NB4 (cell line): ENCODE results near the gene TOM1L1.

Source experiments
- CTCF ChIP-seq: IDR thresholded peaks from one replicate; pipeline ENCODE4 v1.5.1; 2012; ENCODE audit warnings: low read depth, low read length
- MAX ChIP-seq: IDR thresholded peaks from 2 replicates; pipeline ENCODE4 v1.6.1; 2011; ENCODE audit warnings: low read depth, low read length
- MYC ChIP-seq: IDR thresholded peaks from 2 replicates; pipeline ENCODE4 v1.6.1; 2011; ENCODE audit warnings: low read depth, low read length
- POLR2A ChIP-seq: IDR thresholded peaks from 2 replicates; pipeline ENCODE4 v1.6.1; 2011; ENCODE audit warnings: mild to moderate bottlenecking; ENCODE audit not compliant: insufficient read length; ENCODE audit errors: extremely low read depth

- TF ChIP-seq CTCF, result no peak
- TF ChIP-seq MAX, result no peak
- TF ChIP-seq POLR2A, result no peak
- TF ChIP-seq MYC, result no peak
These were observed 36.8 kb downstream of the TOM1L1 start for GRCh38 chr17:54937426-54937825.
